ENCODE data around the gene LYST. TPM values are rescaled to one million over a fixed set of nuclear protein-coding genes. Genes with fewer than 3 reads are reported as not detected.

The LYST gene
- total and polyA plus RNA-seq, 2 of the 4 experiments (the other 2 are of a cell fraction) = 2.2 to 7.2 TPM

- Histone ChIP-seq H3K23ac (ENCODE audit: low read depth, low read length) (no peak overlapping the region), H3K56ac (ENCODE audit: extremely low read depth, insufficient read depth, low read length) (no peak overlapping the region), H4K5ac (ENCODE audit: low read depth, low read length) (no peak overlapping the region), H3K9me3 (ENCODE audit: control insufficient read depth, insufficient read depth, low read length) (no peaks in the 10 kb centered on the region), H3K14ac (replicated peaks; ENCODE audit: low read depth, low read length) (no peak overlapping the region), H4K91ac (ENCODE audit: insufficient read depth, low read depth, low read length) (no peak overlapping the region), H3K9ac (ENCODE audit: low read depth, low read length) (no peak overlapping the region), H2BK120ac (ENCODE audit: low read depth, low read length) (no peak overlapping the region), H2BK15ac (ENCODE audit: low read depth, low read length) (no peak overlapping the region), H4K20me1 (ENCODE audit: insufficient read depth, low read length) (no peaks in the 10 kb centered on the region), H3K79me1 (ENCODE audit: low read depth in 1 of 2, low read length in 2 of 2) (no peaks in the 10 kb centered on the region), H4K8ac (ENCODE audit: low read depth in 2 of 2, low read length in 2 of 2) (0 out of 4 replicates have a peak overlapping the region, but pooled peaks of 1 of the 2 experiments have one; percentile 16), H3K27ac (ENCODE audit: insufficient read depth, low read length) (no peak overlapping the region), H2BK5ac (ENCODE audit: low read depth, low read length, poor library complexity, severe bottlenecking) (no peak overlapping the region), H2AFZ (replicated peaks; ENCODE audit: low read length, poor library complexity) (no peak overlapping the region), H3K4ac (ENCODE audit: low read depth, low read length) (no peak overlapping the region), H3K36me3 (ENCODE audit: control insufficient read depth, insufficient read depth, low read length) (peaks cover 6% of the 10 kb centered on the region), H3K4me2 (ENCODE audit: low read depth, low read length) (no peak overlapping the region), H3K4me1 (ENCODE audit: control insufficient read depth, insufficient read depth, low read length) (no peaks in the 10 kb centered on the region), H2AK9ac (replicated peaks; ENCODE audit: low read depth, low read length, poor library complexity) (no peak overlapping the region), H3K4me3 (ENCODE audit: insufficient read depth, low read depth, low read length) (no peak overlapping the region), H3K18ac (ENCODE audit: low read depth, low read length) (no peak overlapping the region), H2BK20ac (ENCODE audit: low read depth, low read length) (no peak overlapping the region), H3K27me3 (ENCODE audit: control insufficient read depth, insufficient read depth, low read length) (no peaks in the 10 kb centered on the region), H2AK5ac (ENCODE audit: low read depth, low read length) (no peak overlapping the region), H3K9me1 (ENCODE audit: insufficient read depth, low read length) (0 out of 2 replicates have a peak, but pooled peaks cover 3% of the 10 kb centered on the region)
- dilution Hi-C loops (cut with HindIII; ENCODE audit: low sequenced_read_pairs, unreplicated experiment) = no loop called here
- intact Hi-C loops (cut with micrococcal nuclease) = no loop called here
- no CpG with 5 or more reads among the region's 3 CpGs for WGBS, 2 experiments (ENCODE audit: extremely low coverage in 2 of 2, insufficient read length in 1 of 2)
- TF ChIP-seq SMC3 (IDR thresholded peaks at IDR 0.05; ENCODE audit: low read depth, low read length) = no peak
- TF ChIP-seq USF2 (IDR thresholded peaks at IDR 0.05; ENCODE audit: low read depth, low read length) = no peak
- TF ChIP-seq MAZ (IDR thresholded peaks at IDR 0.05; ENCODE audit: borderline replicate concordance, low read depth, low read length) = no peak
- no peak for TF ChIP-seq RAD21 (IDR thresholded peaks at IDR 0.05; ENCODE audit: low read length)
- no peak for TF ChIP-seq NFE2L2 (IDR thresholded peaks at IDR 0.05; ENCODE audit: low read depth, low read length)
- TF ChIP-seq MXI1 (IDR thresholded peaks at IDR 0.05; ENCODE audit: borderline replicate concordance, low read depth, low read length) = no peak
- no peak for TF ChIP-seq FOS (IDR thresholded peaks at IDR 0.05; ENCODE audit: low read depth, low read length)
- TF ChIP-seq BHLHE40 (IDR thresholded peaks at IDR 0.05; ENCODE audit: low read depth, low read length) = no peak
- no peak for TF ChIP-seq CTCF (conservative IDR thresholded peaks at IDR 0.05; ENCODE audit: low read depth, low read length)
- TF ChIP-seq ELK1 (IDR thresholded peaks at IDR 0.05; ENCODE audit: borderline replicate concordance, low read depth, low read length) = no peak
- TF ChIP-seq CHD1 (IDR thresholded peaks at IDR 0.05; ENCODE audit: low read depth, low read length) = no peak
- TF ChIP-seq RCOR1 (IDR thresholded peaks at IDR 0.05; ENCODE audit: insufficient replicate concordance, low read length) = no peak
- no peak for TF ChIP-seq MAFK (IDR thresholded peaks at IDR 0.05; ENCODE audit: low read depth, low read length)
- no peak for TF ChIP-seq RFX5 (IDR thresholded peaks at IDR 0.05; ENCODE audit: low read depth, low read length)
- no peak for TF ChIP-seq CEBPB (IDR thresholded peaks at IDR 0.05; ENCODE audit: low read depth, low read length)
- TF ChIP-seq POLR2A (IDR thresholded peaks at IDR 0.05; ENCODE audit: low read depth, low read length) = no peak
- CTCF ChIA-PET = interaction anchor here (0.6 kb wide), 1 partner anchor 656 kb away, joined by 3 read pairs; no protein-coding TSS in a partner anchor
- ATAC-seq (ENCODE audit: low read depth) (peak; percentile 81), DNase-seq (peak; percentile 28)
- in situ Hi-C loops (cut with MboI; ENCODE audit: low sequenced_read_pairs) = no loop called here
- no TSS peak for BruUV-seq (replicated peaks)
- POLR2A ChIA-PET (ENCODE audit: unreplicated experiment) = no interaction called here
Observed at GRCh38 chr1:235725434-235725833, 141.3 kb downstream of the LYST start.

Measured in IMR-90 (cell line).